Suprapubic skin (tissue), 4 donors: ENCODE results near the gene HAPLN3.

Experiments
- CTCF ChIP-seq, 2 donors: fragments of 200-600 bp in 1 of 2; fragments of 450-650 bp in 1 of 2; sonication (generic) in 1 of 2; IDR thresholded peaks; one replicate each; pipeline ENCODE4 v1.5.1; 2016 to 2019; ENCODE audit warnings: antibody characterized with exemption in 2 of 2, mild to moderate bottlenecking in 1 of 2, moderate library complexity in 1 of 2
- EP300 ChIP-seq: sonication (generic); formaldehyde crosslinking; IDR thresholded peaks from one replicate; pipeline ENCODE4 v1.6.1; 2017; ENCODE audit warnings: antibody characterized with exemption
- POLR2A ChIP-seq, 2 donors: fragments of 450-650 bp; IDR thresholded peaks; one replicate each; pipeline ENCODE4 v1.6.1; 2017; ENCODE audit warnings: antibody characterized with exemption in 2 of 2, mild to moderate bottlenecking in 2 of 2, moderate library complexity in 2 of 2
- POLR2AphosphoS5 ChIP-seq, 3 donors: sonication (generic); formaldehyde crosslinking; IDR thresholded peaks; one replicate each; pipeline ENCODE4 v1.6.1; 2017; ENCODE audit warnings: antibody characterized with exemption in 3 of 3

- TF ChIP-seq CTCF (IDR thresholded peaks at IDR 0.05) (no peak), EP300 (no peak), POLR2AphosphoS5 (IDR thresholded peaks at IDR 0.05) (no peak), POLR2A (IDR thresholded peaks at IDR 0.05) (no peak)
Observed at GRCh38 chr15:88877415-88877814, 17.9 kb downstream of the HAPLN3 start.
